GM19023 (cell line): Measurements from ENCODE around the gene MC3R.

Experiments
- ATAC-seq: cut with Tn5 transposase; IDR thresholded peaks from one replicate; pipeline ENCODE4 v1.9.1; 2021; ENCODE audit warnings: mild to moderate bottlenecking, moderate library complexity; ENCODE audit not compliant: unreplicated experiment

Gene MC3R

DNA sequence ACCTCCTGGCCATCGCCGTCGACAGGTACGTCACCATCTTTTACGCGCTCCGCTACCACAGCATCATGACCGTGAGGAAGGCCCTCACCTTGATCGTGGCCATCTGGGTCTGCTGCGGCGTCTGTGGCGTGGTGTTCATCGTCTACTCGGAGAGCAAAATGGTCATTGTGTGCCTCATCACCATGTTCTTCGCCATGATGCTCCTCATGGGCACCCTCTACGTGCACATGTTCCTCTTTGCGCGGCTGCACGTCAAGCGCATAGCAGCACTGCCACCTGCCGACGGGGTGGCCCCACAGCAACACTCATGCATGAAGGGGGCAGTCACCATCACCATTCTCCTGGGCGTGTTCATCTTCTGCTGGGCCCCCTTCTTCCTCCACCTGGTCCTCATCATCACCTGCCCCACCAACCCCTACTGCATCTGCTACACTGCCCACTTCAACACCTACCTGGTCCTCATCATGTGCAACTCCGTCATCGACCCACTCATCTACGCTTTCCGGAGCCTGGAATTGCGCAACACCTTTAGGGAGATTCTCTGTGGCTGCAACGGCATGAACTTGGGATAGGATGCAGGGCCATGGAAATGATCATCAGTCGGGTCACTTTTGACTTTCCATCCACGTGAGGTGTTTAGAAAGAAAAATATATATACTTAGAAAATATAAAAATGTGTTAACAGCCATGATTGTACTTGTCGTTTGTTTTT lies 868 bp downstream of the MC3R start:
- ATAC-seq, result no peak

DNA sequence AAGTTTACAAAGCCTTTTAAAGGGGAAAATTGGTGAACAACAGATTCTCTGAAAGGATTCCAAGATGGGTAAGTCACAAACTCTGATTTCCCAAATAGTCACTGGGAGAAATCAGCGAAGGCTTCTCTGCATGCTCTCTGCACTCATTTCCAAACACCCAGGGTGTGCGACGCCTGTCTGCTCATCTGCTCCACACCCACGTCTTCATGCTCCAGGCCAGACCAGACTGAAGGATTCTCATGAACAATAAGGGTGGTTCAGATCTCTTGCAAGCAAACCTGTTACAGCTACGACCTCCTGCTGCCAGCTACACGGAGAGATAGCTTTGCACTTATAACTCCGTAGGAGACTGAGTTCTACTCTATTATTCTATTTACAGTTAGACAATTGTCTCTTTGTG lies 1.4 kb downstream of the MC3R start:
- ATAC-seq, result no peak

DNA sequence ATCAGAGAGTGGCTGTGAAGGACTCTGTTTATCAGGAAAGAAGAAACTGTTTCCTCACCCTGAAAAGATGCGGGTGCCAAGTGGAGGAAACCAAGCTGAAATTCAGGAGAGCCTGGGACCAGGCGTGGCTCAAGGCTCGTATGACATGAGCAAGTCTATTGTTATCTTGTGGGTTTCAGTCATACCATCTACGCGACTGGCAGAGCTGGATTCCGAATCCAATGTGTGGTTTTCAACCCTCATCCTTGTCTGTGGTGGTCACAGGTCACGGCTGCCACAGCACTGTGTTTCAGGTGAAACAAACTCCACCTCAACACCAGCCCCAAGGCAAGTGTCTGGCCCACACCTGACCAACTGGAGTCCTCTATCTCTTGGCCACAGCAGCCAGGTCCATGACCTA lies 9.1 kb downstream of the MC3R start:
- ATAC-seq, result no peak

DNA sequence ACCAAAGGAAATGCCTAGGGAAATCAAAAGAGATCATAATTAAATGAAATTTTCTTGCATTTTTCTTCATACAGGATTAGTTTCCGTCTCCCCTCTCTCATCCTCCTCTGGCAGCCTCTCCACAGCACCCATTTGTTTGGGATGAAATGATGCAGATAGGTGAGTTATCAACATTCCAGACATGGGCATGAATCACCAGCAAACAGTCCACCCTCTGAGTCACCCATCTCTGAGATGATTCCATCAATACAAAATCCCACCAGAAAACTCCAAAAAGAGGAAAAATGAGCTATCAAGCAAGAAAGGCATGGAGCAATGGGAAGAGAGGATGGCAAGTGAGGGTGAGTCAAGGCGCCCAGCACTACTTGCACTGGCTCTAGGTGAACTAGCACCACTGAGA lies 11.4 kb downstream of the MC3R start:
- no peak for ATAC-seq

DNA sequence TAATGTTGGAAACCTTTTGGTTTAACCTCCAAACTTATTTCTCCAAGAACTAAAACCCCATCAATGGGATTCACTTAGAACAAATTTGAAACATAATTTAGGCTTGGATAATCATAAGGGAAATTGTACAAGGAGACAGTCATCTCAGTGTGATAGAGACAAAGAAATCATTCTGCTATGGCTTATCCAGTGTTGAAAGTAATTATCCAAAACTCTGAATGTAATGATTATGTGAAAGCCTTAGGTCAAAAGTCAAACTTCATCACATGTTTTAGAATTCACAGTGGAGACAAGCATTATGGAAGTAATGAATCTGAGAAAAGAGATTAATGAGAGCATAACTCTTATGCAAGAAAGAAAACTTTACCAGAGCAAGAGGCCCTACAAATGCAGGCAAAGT lies 20.0 kb downstream of the MC3R start:
- ATAC-seq, result no peak

DNA sequence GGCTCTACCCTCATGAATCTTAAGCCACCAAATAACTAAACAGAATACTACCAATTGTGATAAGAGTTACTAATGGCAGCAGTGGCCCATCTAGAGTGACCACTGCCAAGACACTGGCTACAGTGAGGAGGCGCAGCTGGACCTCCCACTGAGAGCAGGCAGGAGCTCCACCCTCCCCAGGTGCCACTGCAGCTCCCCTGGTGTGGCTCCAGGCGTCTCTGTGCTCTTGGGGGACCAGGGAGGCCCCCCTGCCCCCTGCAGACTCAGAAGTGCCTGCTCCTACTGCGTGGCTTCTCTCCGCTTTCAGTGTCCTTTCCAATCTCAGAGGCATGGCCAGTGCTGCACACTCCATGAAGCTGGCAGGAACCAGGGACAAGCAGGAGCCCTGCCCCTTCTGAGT lies 23.4 kb downstream of the MC3R start:
- no peak for ATAC-seq

DNA sequence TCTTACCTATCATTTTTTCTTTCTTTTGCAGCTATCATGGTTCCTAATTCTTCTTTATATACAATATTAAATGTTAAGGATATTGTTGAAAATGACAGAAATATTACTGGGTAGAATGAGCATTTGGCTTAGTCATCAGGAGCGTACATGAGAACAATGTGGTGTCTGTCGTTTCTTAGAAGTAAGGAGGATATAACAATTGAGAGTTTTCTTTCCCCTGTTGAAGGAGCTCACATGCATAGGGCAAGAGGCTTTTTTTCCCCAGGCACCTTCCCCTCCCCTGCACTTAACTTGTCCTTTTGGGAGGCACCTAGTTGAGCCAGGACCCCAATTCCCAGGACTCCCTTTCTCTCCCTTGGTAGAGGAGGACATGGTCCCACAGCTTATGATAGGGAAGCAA lies 25.0 kb downstream of the MC3R start:
- ATAC-seq, result no peak

DNA sequence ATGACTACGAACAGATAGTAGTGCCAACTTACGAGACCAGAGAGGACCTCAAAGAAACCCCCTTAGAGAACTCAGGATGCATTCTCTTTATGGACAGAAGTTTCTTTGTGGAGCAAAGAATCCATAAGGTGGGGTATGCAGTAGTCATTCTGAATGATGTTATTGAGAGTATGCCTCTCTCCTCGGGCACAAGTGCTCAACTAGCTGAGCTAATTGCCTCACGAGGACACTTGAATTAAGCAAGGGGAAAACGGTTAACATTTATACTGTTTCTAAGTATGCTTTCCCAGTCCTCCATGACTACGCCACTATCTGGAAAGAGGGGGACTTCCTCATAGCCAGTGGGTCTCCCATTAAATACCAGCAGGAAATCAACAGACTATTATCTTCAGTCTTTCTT lies 25.6 kb downstream of the MC3R start:
- ATAC-seq, result no peak

DNA sequence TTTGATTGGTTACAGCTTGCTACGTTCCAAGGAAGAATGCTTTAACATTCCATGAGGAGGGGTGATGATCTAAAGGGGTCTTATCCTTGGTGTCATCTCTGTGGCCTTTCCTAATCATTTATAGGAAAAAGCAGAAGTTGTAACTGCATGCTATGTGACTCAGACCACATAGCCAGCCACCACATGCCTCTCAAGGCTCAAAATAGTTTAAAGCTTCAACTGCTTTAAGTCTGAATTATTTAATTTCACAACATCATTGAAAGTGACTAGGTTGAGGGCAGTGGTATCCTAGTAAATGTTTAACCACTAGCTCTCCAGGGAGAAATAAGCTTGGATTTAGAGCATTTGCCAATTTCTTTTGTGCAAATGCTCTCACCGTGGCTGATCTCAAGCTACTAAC lies 29.7 kb downstream of the MC3R start:
- no peak for ATAC-seq

DNA sequence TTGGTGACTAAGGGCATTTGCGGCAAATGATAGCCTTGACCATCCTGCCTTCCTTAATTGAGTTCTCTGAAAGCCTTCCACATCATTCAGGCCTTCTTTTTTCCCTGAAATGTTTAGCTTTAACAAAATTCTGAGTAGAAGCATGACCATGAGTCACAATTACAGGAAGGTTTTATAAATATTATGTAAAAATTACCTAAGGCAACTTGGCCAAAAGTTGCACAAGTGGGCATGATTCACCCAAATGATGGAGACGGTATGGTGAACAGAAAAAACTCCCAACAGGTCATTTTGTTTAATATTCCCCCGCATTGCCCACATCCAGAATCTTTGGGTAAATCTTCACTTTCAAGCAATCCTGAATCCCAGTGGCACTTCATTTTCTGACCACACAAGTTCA lies 37.0 kb downstream of the MC3R start:
- ATAC-seq, result no peak

DNA sequence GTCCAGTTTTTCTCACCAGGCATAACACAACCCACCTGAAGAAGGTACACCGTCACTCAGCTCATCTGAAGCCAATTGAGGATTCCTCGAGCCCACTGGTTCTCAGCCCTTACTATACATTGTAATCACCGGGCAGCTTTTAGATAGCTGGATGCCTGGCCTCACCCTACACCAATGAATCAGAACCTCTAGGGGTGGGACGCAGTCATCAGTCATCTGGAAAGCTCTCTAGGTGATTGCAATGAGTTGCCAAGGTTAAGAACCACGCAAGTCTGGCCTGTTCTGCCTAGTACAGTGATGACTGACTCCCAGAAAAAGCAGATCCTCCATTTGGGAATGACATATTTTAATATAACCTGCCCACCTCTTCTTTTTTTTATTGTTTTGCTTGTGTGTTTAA lies 41.1 kb downstream of the MC3R start:
- ATAC-seq, result no peak

DNA sequence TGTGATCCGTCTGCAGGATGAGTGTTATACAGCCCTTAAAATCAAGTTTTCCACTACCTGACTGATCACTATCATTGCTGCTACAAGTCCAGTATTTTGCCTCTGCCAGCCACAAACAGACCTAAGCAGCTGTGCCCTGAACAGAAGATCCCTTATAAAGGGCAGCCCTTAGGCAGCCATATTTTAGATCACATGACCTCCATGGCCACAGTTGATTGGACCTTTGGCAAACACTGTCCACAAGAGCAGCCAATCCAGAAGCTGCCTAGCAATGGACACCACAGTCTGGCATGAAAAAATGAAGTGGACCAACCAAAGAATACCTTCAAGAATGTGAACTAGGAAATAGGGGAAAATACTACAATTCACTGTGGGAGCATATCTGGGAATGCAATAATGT lies 50.8 kb downstream of the MC3R start:
- ATAC-seq, result no peak
